Thoracic aorta (tissue), 2 donors: ENCODE data around the gene PRRC1. TPM values are rescaled to one million over a fixed set of nuclear protein-coding genes. Genes with fewer than 3 reads are reported as not detected.

Experiments
- ATAC-seq: fragments of 150-250 bp; one replicate; pipeline ENCODE4 v1.8.0; 2017; ENCODE audit warnings: low read depth; ENCODE audit not compliant: insufficient number of reproducible peaks, low FRiP score
- DNase-seq: peaks from one replicate; pipeline ENCODE4 v3.0.0-alpha.2; 2020; ENCODE audit warnings: low spot score
- H3K27ac ChIP-seq, 2 donors: fragments of 200-600 bp; sonication (generic); 1 replicate in 1 of 2; 2 replicates in 1 of 2; pipeline ENCODE4 v1.5.1; 2016; ENCODE audit warnings: mild to moderate bottlenecking in 2 of 2, moderate library complexity in 2 of 2
- H3K27me3 ChIP-seq: fragments of 200-600 bp; sonication (generic); replicated peaks from 2 replicates; pipeline ENCODE4 v1.6.0; 2016; ENCODE audit warnings: mild to moderate bottlenecking; ENCODE audit not compliant: insufficient read depth
- H3K36me3 ChIP-seq: fragments of 200-600 bp; sonication (generic); one replicate; pipeline ENCODE4 v1.5.1; 2016
- H3K4me1 ChIP-seq, 2 donors: fragments of 200-600 bp; sonication (generic); 1 replicate in 1 of 2; 2 replicates in 1 of 2; pipeline versions ENCODE4 v1.5.1 to v1.6.0; 2016; ENCODE audit warnings: low read depth in 2 of 2, mild to moderate bottlenecking in 1 of 2; ENCODE audit not compliant: control insufficient read depth in 1 of 2
- H3K4me3 ChIP-seq: fragments of 200-600 bp; sonication (generic); 2 replicates; pipeline ENCODE4 v1.5.1; 2016; ENCODE audit warnings: mild to moderate bottlenecking
- H3K9me3 ChIP-seq: fragments of 200-600 bp; sonication (generic); 2 replicates; pipeline ENCODE4 v1.5.1; 2016
- total RNA-seq, 2 donors: library from RNA; depleted of rRNA; stranded (reverse); fragments of >200 nt; gene quantifications; one replicate each; pipeline versions ENCODE4 v1.1.0 to v1.2.3, GENCODE V29; 2016
- TF ChIP-seq, protein P1 (sequence below): fragments of 200-600 bp; sonication (generic); IDR thresholded peaks from one replicate; pipeline ENCODE4 v1.5.1; 2019; ENCODE audit warnings: antibody characterized with exemption

PRRC1 gene
- total RNA-seq, 2 donors from 2014 or later: 28.7 to 41.6 TPM

DNA sequence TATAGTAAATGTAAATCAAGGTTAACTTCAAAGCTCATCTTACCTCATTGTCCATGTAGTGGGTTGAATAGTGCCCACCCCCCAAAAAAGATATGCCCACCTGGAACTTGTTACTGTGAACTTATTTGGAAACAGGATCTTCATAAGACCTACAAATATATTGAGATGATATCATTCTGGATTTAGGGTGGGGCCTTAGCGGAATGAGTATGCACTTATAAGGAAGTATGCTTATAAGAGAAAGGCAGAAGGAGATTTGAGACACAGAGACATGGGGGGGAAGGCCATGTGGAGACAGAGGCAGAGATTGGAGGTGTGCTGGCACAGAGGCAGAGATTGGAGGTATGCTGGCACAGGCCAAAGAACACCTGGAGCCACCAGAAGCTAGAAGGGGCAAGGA lies 2.6 kb upstream of the PRRC1 start:
- Histone ChIP-seq H3K27me3 (no peaks in the 10 kb centered on the region), H3K4me1 (peaks cover 11 to 17% of the 10 kb centered on the region in 2 donors), H3K9me3 (no peaks in the 10 kb centered on the region), H3K27ac (no peak overlapping the region), H3K4me3 (no peak overlapping the region), H3K36me3 (no peaks in the 10 kb centered on the region)
- no peak for ATAC-seq
- no peak for DNase-seq
- TF ChIP-seq, protein P1, sequence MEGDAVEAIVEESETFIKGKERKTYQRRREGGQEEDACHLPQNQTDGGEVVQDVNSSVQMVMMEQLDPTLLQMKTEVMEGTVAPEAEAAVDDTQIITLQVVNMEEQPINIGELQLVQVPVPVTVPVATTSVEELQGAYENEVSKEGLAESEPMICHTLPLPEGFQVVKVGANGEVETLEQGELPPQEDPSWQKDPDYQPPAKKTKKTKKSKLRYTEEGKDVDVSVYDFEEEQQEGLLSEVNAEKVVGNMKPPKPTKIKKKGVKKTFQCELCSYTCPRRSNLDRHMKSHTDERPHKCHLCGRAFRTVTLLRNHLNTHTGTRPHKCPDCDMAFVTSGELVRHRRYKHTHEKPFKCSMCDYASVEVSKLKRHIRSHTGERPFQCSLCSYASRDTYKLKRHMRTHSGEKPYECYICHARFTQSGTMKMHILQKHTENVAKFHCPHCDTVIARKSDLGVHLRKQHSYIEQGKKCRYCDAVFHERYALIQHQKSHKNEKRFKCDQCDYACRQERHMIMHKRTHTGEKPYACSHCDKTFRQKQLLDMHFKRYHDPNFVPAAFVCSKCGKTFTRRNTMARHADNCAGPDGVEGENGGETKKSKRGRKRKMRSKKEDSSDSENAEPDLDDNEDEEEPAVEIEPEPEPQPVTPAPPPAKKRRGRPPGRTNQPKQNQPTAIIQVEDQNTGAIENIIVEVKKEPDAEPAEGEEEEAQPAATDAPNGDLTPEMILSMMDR: no peak

DNA sequence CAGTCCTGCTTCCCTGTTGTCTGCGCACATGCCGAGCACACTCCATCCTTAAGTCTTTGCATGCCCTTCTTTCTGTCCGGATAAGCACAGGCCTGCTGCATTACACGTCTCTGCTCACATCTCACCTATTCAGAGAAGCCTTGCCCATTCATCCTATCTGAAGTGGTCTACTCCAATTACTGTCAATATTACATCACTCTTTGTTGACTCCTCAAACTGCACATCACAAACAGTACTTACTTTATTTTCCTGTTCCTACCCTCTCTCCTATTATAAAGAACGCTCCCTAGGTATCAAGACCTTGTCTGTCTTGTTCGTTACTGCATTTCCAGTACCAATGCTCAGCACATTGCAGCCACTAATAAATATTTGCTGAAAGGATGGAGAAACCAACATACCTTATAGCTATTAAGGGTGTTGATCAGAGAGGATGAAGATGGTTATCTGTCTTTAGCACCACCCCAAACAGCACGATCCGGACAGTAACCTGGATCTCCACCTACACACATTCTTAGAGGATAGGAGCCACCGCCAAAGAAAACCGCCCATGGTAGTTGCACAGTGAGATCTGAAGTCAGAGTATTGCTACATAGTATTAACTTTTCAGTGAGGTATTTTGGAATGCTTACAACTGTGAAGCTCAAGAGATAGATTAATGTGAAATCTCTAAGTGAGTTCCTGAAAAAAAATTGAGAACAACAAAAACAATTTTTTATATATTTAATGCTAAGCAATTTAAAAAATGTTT lies 1.6 kb upstream of the PRRC1 start:
- TF ChIP-seq, protein P1: no peak
- H3K4me1 ChIP-seq: peaks cover 11 to 22% of the 10 kb centered on the region in 2 donors
- no peaks in the 10 kb centered on the region for H3K27me3 ChIP-seq
- DNase-seq: no peak
- no peak for ATAC-seq
- no peaks in the 10 kb centered on the region for H3K36me3 ChIP-seq
- H3K4me3 ChIP-seq: no peak overlapping the region
- no peak overlapping the region for H3K27ac ChIP-seq
- no peaks in the 10 kb centered on the region for H3K9me3 ChIP-seq

DNA sequence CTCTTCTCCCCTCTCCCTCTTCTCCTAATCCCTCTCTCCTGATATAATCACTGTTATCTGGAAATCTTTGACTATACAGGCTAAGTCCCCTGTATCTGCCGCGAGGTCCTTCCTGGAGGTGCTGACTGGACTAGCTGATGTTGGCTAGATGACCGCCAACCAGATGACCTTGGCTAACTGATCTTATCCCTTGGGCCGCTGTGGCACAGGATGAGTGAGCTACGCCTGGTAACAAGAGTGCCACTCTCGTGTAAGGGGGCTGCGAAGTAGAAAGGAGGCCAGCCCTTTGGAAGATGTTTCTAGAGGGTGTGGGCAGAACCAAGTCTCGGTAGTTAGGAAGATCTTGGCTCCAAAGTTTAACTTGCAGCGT lies 345 bp upstream of the PRRC1 start:
- peak overlapping the region; percentile 99 for H3K4me3 ChIP-seq
- H3K9me3 ChIP-seq: no peaks in the 10 kb centered on the region
- H3K27me3 ChIP-seq: no peaks in the 10 kb centered on the region
- no peak overlapping the region for H3K27ac ChIP-seq
- no peaks in the 10 kb centered on the region for H3K36me3 ChIP-seq
- TF ChIP-seq, protein P1: no peak
- peaks cover 11 to 22% of the 10 kb centered on the region in 2 donors for H3K4me1 ChIP-seq
- DNase-seq: peak; percentile 11
- peak; percentile 26 for ATAC-seq

DNA sequence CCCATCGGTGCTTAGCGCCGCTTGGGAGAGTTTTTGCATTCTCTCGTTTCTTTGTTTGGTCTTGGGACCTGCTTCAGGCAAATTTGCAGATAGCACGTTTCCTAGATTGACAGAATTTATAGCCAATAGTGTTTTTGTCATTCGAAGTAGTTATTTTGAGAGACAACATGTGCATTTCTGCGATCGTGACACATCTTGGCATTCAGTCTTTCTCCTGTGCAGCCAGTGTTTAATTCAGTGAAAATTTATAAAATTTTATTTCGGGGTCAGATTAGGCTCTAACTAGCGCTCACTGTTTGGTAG lies 830 bp downstream of the PRRC1 start:
- peak overlapping the region; percentile 99 for H3K4me3 ChIP-seq
- DNase-seq: no peak
- TF ChIP-seq, protein P1: no peak
- peak overlapping the region in 1 of 2 donors; percentile 74 for H3K27ac ChIP-seq
- peaks cover 11 to 22% of the 10 kb centered on the region in 2 donors for H3K4me1 ChIP-seq
- ATAC-seq: no peak
- no peaks in the 10 kb centered on the region for H3K27me3 ChIP-seq
- H3K36me3 ChIP-seq: no peaks in the 10 kb centered on the region
- no peaks in the 10 kb centered on the region for H3K9me3 ChIP-seq

DNA sequence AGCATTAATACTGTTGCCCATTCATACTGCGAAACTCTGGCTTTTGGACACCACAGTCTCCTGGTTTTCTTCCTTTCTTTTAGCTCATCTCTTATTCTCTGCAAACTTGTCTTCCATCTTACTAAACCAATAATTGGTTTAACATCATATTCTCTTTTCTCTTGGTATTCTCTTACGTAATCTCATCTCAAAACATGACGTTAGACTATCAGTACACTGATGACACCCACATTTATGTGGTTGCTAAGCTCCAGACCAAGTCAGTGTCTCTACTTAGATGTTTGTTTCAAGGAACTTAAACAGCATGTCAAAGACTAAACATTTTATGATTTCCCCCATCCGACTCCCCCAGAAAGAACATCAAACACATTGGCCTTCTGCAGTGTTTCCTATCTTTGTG lies 2.1 kb downstream of the PRRC1 start:
- TF ChIP-seq, protein P1: no peak
- Histone ChIP-seq H3K27ac (no peak overlapping the region), H3K4me3 (no peak overlapping the region), H3K27me3 (no peaks in the 10 kb centered on the region), H3K4me1 (peaks cover 11 to 22% of the 10 kb centered on the region in 2 donors), H3K36me3 (peaks cover 6% of the 10 kb centered on the region), H3K9me3 (no peaks in the 10 kb centered on the region)
- no peak for ATAC-seq
- no peak for DNase-seq
